ENCODE results near the gene CCDC196. TPM values are rescaled to one million over a fixed set of nuclear protein-coding genes. Genes with fewer than 3 reads are reported as not detected.
"Not testable (repeated sequence)": the region's sequence is repeated elsewhere in the genome, so short reads cannot be mapped to it uniquely, and the experiment has no call there.

CCDC196 gene
- total and polyA plus RNA-seq, 2 of the 4 experiments (the other 2 are of a cell fraction), result not detected

DNA sequence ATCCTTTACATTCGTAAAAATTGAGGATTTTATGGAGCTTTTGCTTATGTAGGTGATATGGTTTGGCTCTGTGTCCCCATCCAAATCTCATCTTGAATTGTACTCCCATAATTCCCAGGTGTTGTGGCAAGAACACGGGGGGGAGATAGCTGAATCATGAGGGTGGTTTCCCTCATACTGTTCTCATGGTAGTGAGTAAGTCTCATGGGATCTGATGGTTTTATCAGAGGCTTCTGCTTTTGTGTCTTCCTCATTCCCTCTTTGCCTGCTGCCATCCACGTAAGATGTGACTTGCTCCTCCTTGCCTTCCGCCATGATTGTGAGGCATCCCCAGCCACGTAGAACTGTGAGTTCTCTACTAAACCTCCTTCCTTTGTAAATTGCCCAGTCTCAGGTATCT, 16.7 kb downstream of the CCDC196 start:
- H4K20me1 ChIP-seq (ENCODE audit: insufficient read depth, low read length); H3K4me2 ChIP-seq (ENCODE audit: low read depth, low read length); H3K27ac ChIP-seq (ENCODE audit: insufficient read depth, low read length); DNase-seq; H3K18ac ChIP-seq (ENCODE audit: low read depth, low read length); dilution Hi-C loops (cut with HindIII; ENCODE audit: low sequenced_read_pairs, unreplicated experiment); H3K4me1 ChIP-seq (ENCODE audit: control insufficient read depth, insufficient read depth, low read length); H2BK20ac ChIP-seq (ENCODE audit: low read depth, low read length); H2AK5ac ChIP-seq (ENCODE audit: low read depth, low read length); H3K14ac ChIP-seq (replicated peaks; ENCODE audit: low read depth, low read length); H4K8ac ChIP-seq (ENCODE audit: low read depth in 2 of 2, low read length in 2 of 2); BruUV-seq (replicated peaks); H3K9me1 ChIP-seq (ENCODE audit: insufficient read depth, low read length); H2AK9ac ChIP-seq (replicated peaks; ENCODE audit: low read depth, low read length, poor library complexity); CTCF ChIA-PET; H3K23ac ChIP-seq (ENCODE audit: low read depth, low read length); ATAC-seq (ENCODE audit: low read depth); H3K4me3 ChIP-seq (ENCODE audit: insufficient read depth, low read depth, low read length); H3K9me3 ChIP-seq (ENCODE audit: control insufficient read depth, insufficient read depth, low read length); POLR2A ChIA-PET (ENCODE audit: unreplicated experiment); H3K4ac ChIP-seq (ENCODE audit: low read depth, low read length); H4K91ac ChIP-seq (ENCODE audit: insufficient read depth, low read depth, low read length); H3K79me1 ChIP-seq (ENCODE audit: low read depth in 1 of 2, low read length in 2 of 2); H3K36me3 ChIP-seq (ENCODE audit: control insufficient read depth, insufficient read depth, low read length); H2BK5ac ChIP-seq (ENCODE audit: low read depth, low read length, poor library complexity, severe bottlenecking); H3K9ac ChIP-seq (ENCODE audit: low read depth, low read length); H2BK15ac ChIP-seq (ENCODE audit: low read depth, low read length); H2AFZ ChIP-seq (replicated peaks; ENCODE audit: low read length, poor library complexity); H3K56ac ChIP-seq (ENCODE audit: extremely low read depth, insufficient read depth, low read length); H4K5ac ChIP-seq (ENCODE audit: low read depth, low read length); H3K27me3 ChIP-seq (ENCODE audit: control insufficient read depth, insufficient read depth, low read length); H2BK120ac ChIP-seq (ENCODE audit: low read depth, low read length): not testable (repeated sequence)
- intact Hi-C loops (cut with micrococcal nuclease) (loop anchor here (10.0 kb wide), 1 partner anchor 1338 kb away; no protein-coding TSS in a partner anchor), in situ Hi-C loops (cut with MboI; ENCODE audit: low sequenced_read_pairs) (loop anchor here (25.0 kb wide), 1 partner anchor 784 kb away; no protein-coding TSS in a partner anchor)
- 80% methylated on average over 1 of the region's 5 CpGs; no CpG with 5 or more reads in 1 of the 2 experiments for WGBS, 2 experiments (ENCODE audit: extremely low coverage in 2 of 2, insufficient read length in 1 of 2)
